Smooth muscle cell (in vitro differentiated cells): ENCODE results near the gene DCPS. TPM values are rescaled to one million over a fixed set of nuclear protein-coding genes. Genes with fewer than 3 reads are reported as not detected.

ENCODE experiments used
- DNase-seq: peaks from one replicate; lab custom pipeline; 2025; ENCODE audit not compliant: unreplicated experiment; lab: John Stamatoyannopoulos, UW
- H2AFZ ChIP-seq: fragments of 200-600 bp; sonication (generic); 2 replicates; pipeline ENCODE4 v1.6.0; 2016; ENCODE audit warnings: antibody characterized with exemption, low read depth, mild to moderate bottlenecking
- H3F3A ChIP-seq: fragments of 200-600 bp; sonication (generic); 2 replicates; pipeline ENCODE4 v1.6.0; 2017; ENCODE audit warnings: antibody characterized with exemption, low read depth
- H3K27ac ChIP-seq: fragments of 200-600 bp; sonication (generic); 2 replicates; pipeline ENCODE4 v1.5.1; 2016; ENCODE audit warnings: low read depth, mild to moderate bottlenecking
- H3K27me3 ChIP-seq: fragments of 200-600 bp; sonication (generic); 2 replicates; pipeline ENCODE4 v1.6.1; 2016; ENCODE audit warnings: low read depth, mild to moderate bottlenecking
- H3K36me3 ChIP-seq: fragments of 200-600 bp; sonication (generic); 2 replicates; pipeline ENCODE4 v1.5.1; 2016; ENCODE audit warnings: low read depth
- H3K4me1 ChIP-seq: fragments of 200-600 bp; sonication (generic); 2 replicates; pipeline ENCODE4 v1.5.1; 2016; ENCODE audit warnings: low read depth
- H3K4me2 ChIP-seq: fragments of 200-600 bp; sonication (generic); 2 replicates; pipeline ENCODE4 v1.6.0; 2016; ENCODE audit warnings: mild to moderate bottlenecking
- H3K4me3 ChIP-seq: fragments of 200-600 bp; sonication (generic); 2 replicates; pipeline ENCODE4 v1.5.1; 2016; ENCODE audit warnings: mild to moderate bottlenecking
- H3K79me2 ChIP-seq: fragments of 200-600 bp; sonication (generic); 2 replicates; pipeline ENCODE4 v1.6.0; 2016; ENCODE audit warnings: low read depth, mild to moderate bottlenecking
- H3K9ac ChIP-seq: fragments of 200-600 bp; sonication (generic); 2 replicates; pipeline ENCODE4 v1.6.0; 2016; ENCODE audit warnings: low read depth
- H3K9me3 ChIP-seq: fragments of 200-600 bp; sonication (generic); replicated peaks from 2 replicates; pipeline ENCODE4 v1.5.1; 2016; ENCODE audit warnings: low read depth
- H4K20me1 ChIP-seq: fragments of 200-600 bp; sonication (generic); 2 replicates; pipeline ENCODE4 v1.6.0; 2016; ENCODE audit warnings: low read depth
- WGBS: methylation state at CpG from one replicate; pipeline ENCODE4 v1.1.7; 2016; ENCODE audit warnings: low lambda C conversion rate; 5-methylcytosine and 5-hydroxymethylcytosine counted together
- polyA plus RNA-seq: library from polyadenylated mRNA; unstranded; fragments of >200 nt; fragmentation: Nextera tagmentation; extraction: Ambion mirVana; gene quantifications from 2 replicates; pipeline ENCODE4 v1.2.1, GENCODE V29; 2016
- total RNA-seq: library from RNA; depleted of rRNA; stranded (reverse); fragments of >200 nt; gene quantifications from 2 replicates; pipeline ENCODE4 v1.2.3, GENCODE V29; 2014
- TF ChIP-seq, protein P1 (sequence below): fragments of 200-600 bp; sonication (generic); IDR thresholded peaks from 2 replicates; pipeline ENCODE4 v1.5.1; 2017; ENCODE audit warnings: borderline replicate concordance, mild to moderate bottlenecking, antibody characterized with exemption; ENCODE audit not compliant: insufficient read depth, poor library complexity, severe bottlenecking

DCPS gene
- total and polyA plus RNA-seq, 2 experiments from 2014 or later, result 19.0 to 25.4 TPM

DNA sequence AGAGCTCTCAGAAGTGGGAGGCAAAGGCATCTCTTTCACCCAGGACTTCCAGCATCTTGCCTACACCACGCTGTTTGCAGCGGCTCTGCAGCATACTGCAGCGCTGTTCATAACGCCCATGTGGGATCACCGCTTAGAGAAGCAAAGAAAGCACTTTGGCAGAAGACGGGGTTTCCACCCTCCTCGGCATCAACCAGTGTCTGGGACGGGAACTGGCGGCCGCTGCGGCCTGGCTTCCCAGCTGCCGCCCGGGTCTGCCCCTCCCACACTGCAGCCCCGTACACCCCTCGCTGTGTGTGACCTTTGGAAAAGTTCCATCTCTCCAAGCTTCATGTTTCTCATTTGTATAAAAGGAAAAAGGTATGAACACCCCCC is 21.5 kb upstream of the DCPS start:
- DNase-seq, result no peak
- H3K27me3 ChIP-seq, result no peaks in the 10 kb centered on the region
- TF ChIP-seq, protein P1, sequence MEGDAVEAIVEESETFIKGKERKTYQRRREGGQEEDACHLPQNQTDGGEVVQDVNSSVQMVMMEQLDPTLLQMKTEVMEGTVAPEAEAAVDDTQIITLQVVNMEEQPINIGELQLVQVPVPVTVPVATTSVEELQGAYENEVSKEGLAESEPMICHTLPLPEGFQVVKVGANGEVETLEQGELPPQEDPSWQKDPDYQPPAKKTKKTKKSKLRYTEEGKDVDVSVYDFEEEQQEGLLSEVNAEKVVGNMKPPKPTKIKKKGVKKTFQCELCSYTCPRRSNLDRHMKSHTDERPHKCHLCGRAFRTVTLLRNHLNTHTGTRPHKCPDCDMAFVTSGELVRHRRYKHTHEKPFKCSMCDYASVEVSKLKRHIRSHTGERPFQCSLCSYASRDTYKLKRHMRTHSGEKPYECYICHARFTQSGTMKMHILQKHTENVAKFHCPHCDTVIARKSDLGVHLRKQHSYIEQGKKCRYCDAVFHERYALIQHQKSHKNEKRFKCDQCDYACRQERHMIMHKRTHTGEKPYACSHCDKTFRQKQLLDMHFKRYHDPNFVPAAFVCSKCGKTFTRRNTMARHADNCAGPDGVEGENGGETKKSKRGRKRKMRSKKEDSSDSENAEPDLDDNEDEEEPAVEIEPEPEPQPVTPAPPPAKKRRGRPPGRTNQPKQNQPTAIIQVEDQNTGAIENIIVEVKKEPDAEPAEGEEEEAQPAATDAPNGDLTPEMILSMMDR, result no peak
- H2AFZ ChIP-seq, result peak overlapping the region; percentile 82
- H3K79me2 ChIP-seq, result peaks cover 3% of the 10 kb centered on the region
- H3K9ac ChIP-seq, result peak overlapping the region; percentile 65
- H3K4me3 ChIP-seq, result peak overlapping the region; percentile 83
- H3K27ac ChIP-seq, result peak overlapping the region; percentile 78
- peaks cover 5% of the 10 kb centered on the region for H3K4me1 ChIP-seq
- peak overlapping the region; percentile 91 for H3K4me2 ChIP-seq
- no peaks in the 10 kb centered on the region for H3F3A ChIP-seq
- WGBS, result 8% methylated on average over 15 of the region's 15 CpGs
- no peaks in the 10 kb centered on the region for H3K9me3 ChIP-seq
- H3K36me3 ChIP-seq, result no peaks in the 10 kb centered on the region
- H4K20me1 ChIP-seq, result peaks cover 5% of the 10 kb centered on the region

DNA sequence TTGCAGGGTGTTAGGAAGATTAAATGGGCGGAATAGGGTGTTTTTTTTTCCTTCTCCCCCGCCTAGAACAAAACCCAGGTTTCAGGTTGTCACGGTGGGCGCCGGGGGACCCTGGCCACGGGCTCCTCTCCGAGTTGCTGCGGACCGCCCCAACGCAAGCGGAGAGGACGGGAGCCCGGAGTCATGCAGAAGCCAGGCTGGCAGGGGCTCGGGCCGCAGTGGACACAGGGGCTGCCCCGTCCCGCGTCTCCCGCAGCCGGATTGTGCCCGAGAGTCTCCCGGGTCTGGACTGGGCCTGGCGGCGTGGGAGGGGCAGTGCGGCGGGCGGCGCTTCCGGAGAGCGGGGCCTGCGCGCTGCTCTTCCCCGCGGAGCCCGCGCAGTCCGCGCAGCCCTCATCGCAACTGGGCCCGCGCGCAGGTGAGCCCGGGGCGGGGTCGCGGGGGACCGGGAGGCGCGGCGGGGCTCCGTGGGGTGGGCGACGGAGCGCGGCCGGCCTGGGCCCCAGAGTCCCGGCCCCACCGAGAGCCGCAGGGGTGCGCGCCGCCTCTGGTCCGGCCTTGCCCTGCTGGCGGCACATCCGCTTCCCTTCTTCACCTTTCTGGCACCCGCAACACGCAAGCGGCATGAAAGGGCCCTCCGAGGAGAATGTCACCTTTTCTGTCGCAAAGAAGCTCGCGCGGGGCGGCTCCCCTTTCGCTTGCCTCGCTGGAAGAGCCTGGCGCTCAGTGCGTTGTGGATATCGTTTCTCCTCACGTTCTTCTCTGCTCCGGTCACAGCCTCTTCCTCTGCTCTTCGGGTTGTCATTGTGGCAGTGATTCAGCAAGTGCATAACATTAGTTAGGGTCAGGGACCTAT is 20.9 kb upstream of the DCPS start, which contains the start of gene TIRAP:
TIRAP (plus strand) TSS at position 358 of the 856 bp plus-strand sequence. CDS start 7,802 bp downstream, outside the sequence.
- DNase-seq, result peak; percentile 28

DNA sequence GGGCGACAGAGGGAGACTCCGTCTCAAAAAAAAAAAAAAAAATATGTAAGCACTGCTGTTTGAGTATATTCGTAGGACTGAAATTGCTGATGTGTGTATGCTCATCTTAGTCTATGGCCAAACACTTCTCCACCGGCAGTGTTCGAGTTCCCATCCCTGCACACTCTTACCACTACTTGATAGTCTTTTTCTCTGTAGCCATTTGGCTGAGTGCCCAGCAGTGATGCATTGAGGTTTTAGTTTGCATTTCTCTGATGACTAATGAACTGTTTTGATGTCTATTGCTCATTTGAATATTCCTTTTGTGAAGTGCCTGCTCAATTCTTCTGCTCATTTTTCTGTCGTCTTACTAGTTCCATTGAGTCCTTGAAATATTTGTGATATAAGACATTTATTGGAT is 19.0 kb upstream of the DCPS start:
- Histone ChIP-seq H3K4me2 (no peak overlapping the region), H3K79me2 (peaks cover 3% of the 10 kb centered on the region), H4K20me1 (peaks cover 5% of the 10 kb centered on the region), H3K4me3 (no peak overlapping the region), H3K9ac (no peak overlapping the region), H3F3A (peaks cover 4% of the 10 kb centered on the region), H3K27ac (no peak overlapping the region), H3K27me3 (no peaks in the 10 kb centered on the region), H3K36me3 (no peaks in the 10 kb centered on the region), H3K4me1 (peaks cover 5% of the 10 kb centered on the region), H2AFZ (no peak overlapping the region), H3K9me3 (no peaks in the 10 kb centered on the region)
- TF ChIP-seq, protein P1, result no peak
- 54% methylated on average over 6 of the region's 6 CpGs for WGBS
- DNase-seq, result peak; percentile 18

More for the DNA sequence above, 20.9 kb upstream of the DCPS start, which contains the start of gene TIRAP:
- Histone ChIP-seq H3K27ac (peak within 1 kb of the TSS; percentile 78), H3K9me3 (no peaks in the 10 kb centered on the region), H3F3A (no peaks in the 10 kb centered on the region), H3K36me3 (no peaks in the 10 kb centered on the region), H3K4me2 (peak within 1 kb of the TSS; percentile 91), H2AFZ (peak within 1 kb of the TSS; percentile 97), H3K9ac (peak within 1 kb of the TSS; percentile 77), H3K4me1 (peaks cover 5% of the 10 kb centered on the region), H3K27me3 (no peaks in the 10 kb centered on the region), H4K20me1 (peaks cover 5% of the 10 kb centered on the region), H3K79me2 (peaks cover 3% of the 10 kb centered on the region), H3K4me3 (peak within 1 kb of the TSS; percentile 83)
- TF ChIP-seq, protein P1, result no peak
- WGBS, result under 1% methylated on average over 43 of the region's 82 CpGs
